Hematopoietic multipotent progenitor cell (in vitro differentiated cells): ENCODE data around the gene TMEM184A. TPM values are rescaled to one million over a fixed set of nuclear protein-coding genes. Genes with fewer than 3 reads are reported as not detected.

ENCODE experiments used
- DNase-seq, 3 donors: peaks; one replicate each; pipeline ENCODE4 v3.0.0-alpha.2; 2011 to 2015; ENCODE audit warnings: low read depth in 2 of 3, low spot score in 2 of 3
- total RNA-seq: library from RNA; depleted of rRNA; stranded (reverse); fragments of >200 nt; gene quantifications from one replicate; pipeline ENCODE4 v1.2.3, GENCODE V29; 2012

Gene TMEM184A
- total RNA-seq, 1 donor, result 0.27 TPM

DNA sequence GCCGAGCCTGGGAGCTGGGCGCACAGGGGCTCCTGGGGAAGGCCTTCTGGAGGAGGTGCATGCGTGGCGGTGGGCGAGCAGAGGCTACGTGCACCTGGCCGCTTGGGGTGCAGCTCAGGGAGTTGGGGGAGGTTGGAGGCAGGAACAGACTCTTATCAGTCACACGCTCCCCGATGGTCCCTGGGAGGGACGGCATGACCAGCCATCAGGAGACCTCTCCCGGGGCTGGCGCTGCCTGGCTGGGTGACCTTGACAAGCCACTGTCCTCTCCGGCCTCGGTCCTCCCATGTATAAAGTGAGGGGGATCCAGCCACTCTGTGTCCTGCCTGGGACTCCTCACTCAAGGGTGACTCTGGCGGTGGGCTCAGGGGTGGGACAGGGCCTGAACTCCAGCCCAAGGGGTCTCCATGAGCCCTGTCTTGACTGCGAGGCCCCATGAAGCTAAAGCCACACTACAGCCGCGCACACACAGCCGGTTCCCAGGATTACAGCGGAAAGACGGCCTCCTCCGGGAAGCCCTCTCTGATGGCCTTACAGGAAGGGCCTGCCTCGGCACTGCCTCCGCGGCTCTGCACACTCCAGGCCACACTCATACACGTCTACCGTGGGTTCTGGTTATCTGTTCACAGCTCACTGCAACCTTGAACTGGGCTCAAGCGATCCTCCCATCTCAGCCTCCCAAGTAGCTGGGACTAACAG is 2.3 kb downstream of the TMEM184A start:
- DNase-seq, result no peak

DNA sequence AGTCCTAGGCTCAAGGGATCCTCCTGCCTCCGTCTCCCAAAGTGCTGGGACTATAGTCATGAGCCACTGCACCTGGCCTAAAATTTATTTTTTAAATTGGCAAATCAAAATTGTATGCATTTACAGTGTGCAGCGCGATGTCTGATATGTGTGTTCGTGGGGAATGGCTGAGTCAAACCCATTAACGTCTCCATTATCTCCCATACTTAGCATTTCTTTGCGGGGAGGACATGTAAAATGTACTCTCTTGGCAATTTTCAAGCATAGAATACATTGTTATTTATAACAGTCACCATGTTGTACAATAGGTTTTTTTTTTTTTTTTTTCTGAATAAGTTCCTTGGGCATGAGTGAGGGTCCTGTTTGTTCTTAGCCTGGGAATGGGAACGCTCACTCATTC is 3.8 kb downstream of the TMEM184A start:
- no peak for DNase-seq

DNA sequence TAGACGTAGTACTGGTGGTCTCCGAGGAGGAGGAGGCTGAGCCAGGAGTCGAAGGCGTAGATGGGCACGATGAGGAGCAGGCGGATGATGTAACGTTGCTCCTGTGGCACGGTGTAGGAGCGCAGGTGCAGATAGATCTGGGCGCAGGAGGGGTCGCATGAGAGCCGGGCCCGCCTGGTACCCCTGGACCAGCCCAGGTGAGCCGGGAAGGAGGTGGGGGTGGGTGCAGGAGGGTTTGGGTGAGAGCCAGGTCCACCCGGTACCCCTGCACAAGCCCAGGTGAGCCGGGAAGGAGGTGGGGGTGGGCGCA is 5.2 kb downstream of the TMEM184A start:
- DNase-seq, result no peak

DNA sequence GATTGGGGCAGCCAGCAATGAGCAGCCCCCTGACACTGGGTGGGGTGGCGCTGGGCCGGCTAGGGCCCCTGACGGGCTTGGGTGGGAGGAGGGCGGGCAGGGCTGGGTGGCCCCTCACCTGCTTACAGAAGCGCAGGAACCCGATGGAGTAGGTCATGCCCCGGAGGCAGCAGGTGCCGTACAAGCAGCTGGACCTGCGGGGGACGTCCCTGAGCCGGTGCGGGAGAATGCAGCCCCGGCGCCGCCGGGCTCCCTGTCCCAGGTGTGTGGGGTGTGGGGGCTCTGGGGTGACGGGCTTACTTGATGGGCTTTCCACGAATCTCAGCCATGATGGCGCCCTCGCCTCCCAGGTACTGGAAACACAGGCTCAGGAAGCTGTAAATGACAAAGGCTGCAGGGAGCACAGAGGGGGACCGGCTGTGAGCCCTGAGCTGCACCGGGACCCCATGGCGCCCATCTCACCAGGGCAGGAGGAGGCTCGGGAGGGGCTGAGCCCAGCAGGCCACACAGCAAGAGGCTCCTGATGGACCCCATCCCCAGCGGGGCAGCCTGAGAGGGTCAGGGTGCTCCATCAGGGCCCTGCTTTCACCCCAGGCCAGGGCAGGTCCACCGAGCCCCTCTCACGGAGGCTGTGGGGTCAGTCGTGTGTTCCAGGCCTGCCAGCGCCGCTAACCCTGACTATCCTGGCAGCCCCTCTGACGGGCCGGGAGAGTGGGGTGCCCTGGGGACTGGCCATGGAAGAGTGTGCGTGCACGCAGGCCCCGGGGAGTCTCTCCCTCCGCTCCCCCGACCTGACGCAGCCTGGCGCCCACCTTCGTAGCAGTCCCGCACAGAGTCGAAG is 5.8 kb downstream of the TMEM184A start:
- no peak for DNase-seq

DNA sequence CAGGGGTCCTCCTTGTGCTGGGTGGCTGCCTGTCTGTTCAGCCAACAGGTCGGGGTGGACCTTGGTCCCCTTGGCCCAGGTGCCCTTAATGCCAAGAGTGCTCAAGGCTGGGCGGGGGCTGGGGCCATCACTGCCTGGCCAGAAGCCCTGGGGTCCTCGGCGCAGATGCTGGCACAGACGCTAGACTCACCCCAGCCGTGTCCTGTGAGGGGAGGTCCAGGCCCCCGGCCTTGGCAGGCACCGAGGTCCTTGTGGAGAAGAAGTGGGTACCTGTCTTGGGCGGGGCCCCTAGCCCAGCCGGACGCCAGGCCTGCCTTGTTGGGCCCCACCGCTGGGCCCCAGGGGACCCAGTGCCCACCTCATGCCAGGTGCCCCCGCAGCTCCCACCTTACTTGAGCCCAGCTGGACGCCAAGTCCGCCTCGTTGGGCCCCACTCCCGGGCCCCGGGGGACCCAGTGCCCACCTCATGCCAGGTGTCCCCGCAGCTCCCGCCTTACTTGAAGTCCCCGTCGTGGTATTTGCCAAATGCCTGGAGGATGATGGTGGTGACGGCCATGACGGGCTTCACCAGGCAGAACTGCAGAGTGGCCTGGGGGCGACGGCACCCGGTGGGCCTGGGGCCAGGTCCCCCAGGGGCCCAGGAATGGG is 6.5 kb downstream of the TMEM184A start:
- DNase-seq, result no peak

DNA sequence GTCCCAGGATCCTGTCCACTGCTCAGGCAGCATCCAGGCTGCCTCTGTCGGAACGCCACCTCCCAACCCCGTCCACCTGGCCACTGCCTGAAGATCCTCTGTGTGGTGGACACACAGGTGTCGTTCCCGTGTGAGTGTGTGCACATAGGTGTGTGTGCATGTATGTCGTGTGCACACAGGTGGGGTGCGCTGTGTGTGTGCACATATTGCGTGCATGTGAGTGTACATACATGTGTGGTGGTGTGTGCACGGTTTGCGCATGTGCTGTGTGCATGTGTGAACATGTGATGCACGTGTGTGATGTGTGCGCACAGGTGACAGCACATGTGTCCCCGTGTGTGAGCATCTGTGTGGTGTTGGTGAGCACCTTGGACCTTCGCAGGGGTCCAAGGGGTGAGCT is 7.1 kb downstream of the TMEM184A start:
- DNase-seq, result no peak

DNA sequence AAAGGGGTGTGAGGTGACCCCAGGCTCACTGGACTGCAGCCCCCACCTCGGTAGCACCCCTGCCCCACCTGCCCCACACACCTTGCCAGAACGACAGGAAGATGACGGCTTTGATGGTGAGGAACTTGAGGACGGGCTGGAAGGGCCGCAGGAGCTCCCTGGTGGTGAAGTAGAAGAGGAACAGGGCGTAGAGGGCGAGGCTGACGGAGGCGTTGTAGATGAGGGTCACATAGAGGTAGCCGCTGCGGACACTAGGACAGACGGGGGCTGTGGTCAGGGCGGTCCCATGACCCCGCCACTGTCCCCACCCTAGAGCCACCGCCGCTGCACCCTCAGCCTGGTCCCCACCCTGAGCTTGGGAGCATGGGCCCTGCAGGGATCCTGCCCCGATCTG is 7.6 kb downstream of the TMEM184A start:
- DNase-seq, result no peak

DNA sequence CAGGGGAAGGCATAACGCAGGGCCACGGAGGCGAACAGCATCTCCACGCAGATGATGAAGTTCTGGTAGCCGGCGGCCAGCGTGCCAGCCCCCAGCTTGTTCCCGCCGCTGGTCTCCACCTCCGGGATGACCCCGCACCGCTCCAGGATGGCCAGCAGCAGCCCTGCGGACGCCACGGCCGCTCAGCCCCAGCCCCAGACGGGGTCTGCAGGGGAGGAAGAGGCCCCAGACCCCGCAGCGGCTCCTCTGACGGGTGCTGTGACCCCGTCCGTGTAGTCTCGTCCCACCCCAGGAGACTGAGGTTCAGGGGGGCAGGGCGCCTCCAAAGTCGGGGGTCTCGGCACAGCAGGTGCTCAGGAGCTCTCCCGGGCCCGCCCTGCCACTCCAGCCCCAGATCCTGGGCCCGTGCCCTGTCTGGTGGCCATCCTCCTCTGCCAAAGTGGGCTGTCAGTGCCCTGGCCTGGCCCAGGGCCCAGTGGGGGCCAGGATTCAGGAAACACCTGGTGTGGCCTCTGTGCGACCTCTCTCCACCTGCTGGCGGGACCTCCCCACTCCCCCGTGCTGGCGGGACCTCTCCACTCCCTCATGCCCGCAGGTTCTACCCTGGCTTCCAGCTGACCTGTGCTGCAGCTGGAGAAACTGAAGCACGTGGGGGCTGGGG is 8.1 kb downstream of the TMEM184A start:
- no peak for DNase-seq

DNA sequence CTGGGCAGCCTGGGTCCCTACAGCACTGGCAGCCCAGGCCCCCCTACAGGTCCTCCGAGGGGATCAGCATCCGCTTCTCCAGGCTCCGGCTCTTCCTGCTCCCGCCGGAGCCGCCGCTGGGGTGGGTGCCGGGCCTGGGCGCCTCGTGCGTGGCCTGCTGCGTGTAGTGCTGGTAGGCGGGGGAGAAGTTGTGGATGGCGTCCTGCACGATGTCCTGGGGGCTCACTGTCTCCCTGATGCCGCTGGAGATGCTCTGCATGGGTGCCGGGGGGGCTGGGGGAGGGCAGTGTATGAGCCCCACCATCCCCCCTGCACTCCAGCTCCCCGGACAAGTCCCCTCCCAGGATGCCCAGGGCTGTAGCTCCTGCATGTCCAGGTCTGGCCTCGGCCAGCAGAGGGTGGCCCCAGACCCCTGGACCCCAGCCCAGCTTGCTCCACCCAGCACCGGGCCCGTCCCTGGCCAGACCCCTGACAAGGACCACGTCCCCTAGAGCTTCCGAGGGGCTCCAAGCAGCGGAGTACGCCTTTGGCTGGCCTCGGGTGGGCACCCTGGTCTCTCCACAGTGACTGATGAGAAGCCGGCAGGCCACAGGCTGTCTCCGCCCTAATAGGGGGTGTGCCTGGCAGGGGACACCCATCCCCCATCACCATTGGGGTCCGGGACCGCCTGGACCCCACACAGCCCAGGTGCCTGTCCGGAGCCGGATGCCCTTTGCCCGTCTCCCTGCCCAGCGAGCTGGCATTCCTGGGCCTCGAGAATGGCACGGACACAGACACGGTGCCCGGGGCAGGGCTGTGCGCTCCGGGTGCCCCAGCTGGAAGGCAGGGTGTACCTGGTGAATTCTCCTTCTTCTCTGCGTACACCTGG is 8.9 kb downstream of the TMEM184A start:
- no peak for DNase-seq

DNA sequence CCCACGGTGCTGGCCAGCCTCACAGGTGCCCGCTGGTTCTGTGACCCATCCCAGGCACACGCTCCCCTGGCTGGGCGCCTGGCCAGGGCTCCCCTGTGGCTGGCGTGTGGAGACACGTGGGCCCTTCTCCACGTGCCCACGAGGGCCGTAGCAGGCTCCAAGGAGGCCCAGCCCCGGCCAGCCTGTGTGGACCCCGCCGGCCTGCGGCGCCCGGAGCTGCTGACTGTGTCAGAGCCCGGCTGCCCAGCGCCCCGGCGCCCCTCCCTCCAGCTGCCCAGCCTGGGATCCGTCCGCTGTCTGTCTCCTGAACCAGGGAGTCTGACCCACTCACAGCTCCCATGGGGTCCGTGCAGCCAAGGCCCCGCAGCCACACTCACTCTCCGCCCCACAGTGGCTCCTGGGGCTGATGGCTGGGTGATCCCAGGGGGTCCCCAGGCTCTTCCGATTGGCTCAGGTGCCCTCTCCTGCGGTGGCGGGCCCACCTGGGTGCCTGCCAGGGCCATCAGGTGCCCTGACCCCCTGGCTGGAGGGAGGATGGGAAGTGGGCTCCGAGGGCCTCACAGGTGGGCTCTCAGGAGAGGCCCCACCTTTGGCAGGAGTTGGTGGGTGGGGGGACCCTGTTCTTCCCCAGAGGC is 9.6 kb downstream of the TMEM184A start:
- no peak for DNase-seq

DNA sequence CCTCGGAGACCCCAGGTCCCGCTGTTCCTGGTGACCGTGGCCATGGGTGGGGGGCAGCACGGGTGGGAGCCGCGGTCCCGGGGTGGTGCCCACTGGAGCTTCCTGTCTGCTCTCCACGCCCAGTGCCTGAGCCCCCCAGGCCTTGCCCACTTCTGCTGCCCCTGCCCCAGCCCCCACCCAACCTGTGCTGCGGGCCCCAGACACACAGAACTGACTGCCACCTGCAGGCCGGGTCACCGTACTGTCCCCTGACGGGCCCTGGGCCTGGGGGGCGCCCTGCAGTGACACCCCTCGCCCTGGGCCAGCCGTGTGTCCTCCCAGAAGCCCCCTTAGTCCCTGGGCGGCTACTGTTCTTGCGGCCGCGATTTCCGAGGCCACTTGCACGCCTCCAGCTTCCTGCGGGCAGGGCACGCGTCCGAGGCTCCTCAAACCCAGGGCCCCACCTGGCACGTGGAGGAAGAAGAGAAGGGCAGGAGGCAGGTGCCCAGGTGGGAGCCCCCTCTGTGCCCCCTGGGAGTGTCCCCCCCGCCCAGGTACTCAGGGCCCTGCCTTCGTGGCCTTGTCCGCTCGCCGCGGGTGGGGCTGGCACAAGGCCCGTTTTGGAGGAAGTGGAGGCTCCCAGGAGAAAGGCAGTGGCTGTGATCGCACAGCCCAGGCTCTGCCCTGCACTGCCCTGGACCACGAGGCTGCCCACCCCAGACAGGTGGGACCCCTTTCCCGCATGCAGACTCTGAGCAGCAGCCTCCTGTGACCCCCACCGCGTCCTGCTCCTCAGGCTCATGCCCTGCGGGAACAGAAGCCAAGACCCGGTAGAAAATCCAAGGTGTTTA is 10.4 kb downstream of the TMEM184A start:
- DNase-seq, result no peak

DNA sequence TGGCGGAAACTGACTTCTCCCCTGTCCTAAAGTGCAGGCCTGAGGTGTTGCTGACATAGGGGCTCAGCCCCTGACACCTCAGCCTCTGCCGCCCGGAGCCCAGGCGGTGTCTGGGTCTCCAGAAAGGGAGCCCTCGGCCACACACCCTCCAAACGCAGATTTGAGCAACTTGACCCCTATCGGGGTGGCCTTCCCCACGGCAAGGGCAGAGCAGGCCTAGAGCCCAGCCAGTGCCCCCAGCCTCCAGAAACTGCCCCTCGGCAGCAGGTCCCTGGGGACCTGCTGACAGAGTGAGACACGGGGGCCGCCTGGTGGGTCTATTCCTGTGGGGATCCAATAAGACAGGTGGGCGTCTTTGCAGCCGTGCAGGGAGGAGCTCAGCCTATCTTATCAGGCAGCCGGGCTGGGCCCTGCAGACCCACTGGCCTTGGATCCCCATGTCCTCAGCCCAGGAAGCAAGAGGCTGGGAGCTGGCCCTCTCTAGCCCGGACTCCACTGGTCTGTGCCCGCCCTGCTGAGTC is 11.0 kb downstream of the TMEM184A start:
- DNase-seq, result no peak

DNA sequence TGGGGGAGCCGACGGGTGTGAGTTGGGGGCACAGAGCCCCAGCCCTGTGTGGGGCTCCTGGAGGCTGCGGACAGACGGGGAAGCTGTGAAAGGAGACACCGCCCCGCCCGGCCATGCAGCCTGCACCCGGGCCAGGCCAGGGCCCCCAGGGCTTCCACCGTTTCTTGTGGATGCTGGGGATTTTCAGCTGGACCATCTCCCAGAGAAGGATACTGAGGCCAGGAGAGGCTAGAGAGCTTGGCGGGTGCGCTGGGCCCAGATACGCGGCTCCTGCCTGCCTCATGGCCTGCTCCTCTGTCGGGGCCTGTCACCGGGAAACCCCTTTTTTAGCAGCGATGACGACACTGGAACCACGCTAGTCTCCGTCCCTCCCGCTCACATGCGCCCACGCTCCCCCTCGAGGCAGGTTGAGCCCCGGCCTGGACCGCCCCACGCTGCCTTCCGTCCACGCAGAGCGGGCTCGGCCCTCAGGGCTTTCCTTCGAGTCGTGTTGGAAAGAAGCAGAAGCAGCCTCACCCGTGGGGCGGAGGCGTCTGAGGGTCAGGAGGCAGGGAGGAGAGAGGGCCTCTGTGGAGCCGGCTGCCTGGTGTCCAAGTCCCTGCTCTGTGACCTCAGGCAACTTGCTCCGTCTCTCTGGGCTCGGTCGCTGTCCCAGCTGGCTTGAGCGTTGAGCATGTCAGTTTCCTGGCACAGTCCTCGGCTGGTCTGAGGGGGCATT is 11.7 kb downstream of the TMEM184A start:
- no peak for DNase-seq

DNA sequence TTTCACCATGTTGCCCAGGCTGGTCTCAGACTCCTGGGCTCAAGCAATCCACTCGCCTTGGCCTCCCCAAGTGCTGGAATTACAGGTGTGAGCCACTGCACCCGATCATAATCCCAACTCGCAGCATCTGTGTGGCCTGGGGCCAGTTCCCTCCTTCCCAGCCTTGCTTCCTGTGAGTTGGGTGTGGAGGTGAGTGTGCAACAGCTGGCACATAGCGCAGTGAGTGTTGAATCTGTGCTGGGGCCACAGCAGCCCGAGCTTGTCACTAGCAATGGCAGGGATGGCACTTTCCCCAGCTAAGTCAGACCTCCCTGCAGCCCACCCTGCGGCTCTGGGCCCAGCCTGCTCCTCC is 12.2 kb downstream of the TMEM184A start:
- DNase-seq, result no peak

DNA sequence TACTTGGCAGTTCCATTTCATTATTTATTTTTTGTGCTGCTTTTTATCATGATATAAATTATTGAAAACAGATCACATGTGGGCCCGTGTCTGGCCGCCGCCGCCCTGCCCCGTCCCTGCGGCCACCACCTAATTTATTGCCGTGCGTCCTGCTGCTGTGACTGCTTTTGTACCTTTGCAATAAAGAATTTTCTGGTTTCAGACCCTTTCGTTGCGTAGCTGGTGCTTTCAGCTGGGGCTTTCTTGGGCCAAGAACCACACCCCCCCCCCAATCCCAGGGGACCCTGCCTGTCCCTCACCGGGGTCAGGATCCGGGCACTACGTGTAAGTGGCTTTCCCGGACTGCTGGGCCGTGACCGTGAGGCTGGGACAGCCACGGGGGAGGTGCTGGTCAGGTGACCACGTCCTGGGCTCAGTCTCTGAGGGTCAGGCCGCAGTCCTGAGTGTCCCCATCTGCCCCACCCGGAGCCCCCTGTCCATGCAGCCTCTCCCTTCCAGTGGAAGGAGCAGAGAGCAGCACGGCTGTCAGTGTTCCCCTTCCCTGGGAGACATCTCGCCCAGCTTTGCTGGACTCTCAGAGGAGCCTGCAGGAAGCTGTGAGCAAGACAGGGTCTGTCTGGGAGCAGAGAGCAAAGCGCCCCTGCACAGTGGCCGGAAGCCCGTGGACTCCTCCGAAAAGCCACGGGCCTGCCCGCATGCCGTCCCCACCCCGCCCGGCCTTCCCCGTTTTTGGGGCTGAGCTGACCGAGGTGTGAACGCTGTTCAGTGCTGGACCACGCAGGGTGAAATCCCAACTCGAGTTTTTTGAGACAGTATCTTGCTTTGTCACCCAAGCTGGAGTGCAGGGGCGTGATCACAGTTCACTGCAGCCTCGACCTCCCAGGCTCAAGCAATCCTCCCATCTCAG is 12.9 kb downstream of the TMEM184A start:
- no peak for DNase-seq

DNA sequence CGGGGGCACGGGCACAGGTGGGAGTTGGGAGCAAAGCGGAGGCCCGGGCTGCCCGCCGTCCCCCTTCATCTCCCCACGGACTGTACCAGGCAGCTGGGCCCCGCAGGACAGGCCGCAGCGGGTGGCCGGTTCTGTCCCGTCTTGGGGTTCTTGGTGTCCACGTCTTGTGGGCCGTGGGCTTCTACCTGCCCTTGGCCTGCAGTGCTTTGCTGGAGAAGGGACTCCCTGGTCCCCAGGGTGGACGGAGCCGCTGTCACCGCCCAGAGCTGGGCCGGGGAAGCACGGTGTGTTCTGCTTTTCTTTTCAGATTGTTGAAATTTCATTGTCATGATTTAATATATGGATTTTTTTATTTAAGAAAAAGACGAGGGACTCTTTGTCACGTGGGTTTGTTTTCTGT is 13.7 kb downstream of the TMEM184A start:
- no peak for DNase-seq

DNA sequence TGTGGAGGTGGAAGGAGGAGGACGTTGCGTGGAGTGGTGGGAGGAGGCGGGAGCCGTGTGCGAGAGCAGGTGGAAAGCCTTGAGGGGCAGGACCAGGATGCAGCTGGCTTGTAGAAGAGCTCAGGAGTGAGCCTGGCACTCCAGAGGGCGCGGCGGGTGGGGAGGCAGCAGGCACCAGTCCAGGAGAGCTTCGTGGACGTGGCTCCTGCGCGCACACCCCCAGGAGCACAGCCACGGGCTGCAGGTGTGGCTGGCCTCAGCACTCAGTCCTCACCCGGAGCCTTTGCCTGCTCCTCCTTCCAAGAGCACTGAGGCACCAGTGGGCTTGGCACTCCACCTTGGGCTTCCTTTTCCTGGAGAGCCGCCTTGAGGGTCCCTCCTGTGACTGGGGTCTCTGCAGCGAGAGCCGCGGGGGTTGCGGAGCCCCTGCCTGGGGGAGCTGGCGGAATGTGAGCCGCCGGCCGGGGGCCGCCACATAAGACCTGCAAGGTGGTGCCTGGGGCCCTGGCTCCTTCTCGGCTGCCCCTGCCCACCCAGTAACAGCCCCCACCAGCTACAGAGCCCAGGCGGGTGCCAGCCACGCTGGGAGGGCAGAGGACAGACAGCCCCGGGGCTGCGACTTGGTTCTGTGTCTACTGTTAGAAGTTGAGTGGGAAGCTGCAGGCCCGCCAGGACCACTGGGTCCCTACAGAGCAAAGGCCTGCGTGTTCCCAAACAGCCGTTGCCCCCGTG is 14.4 kb downstream of the TMEM184A start:
- no peak for DNase-seq
